H9 (cell line): Measurements from ENCODE around the gene NUP37. TPM values are rescaled to one million over a fixed set of nuclear protein-coding genes. Genes with fewer than 3 reads are reported as not detected.

Source experiments
- DNase-seq: peaks from one replicate; pipeline ENCODE4 v3.0.0-alpha.2; 2017
- H2AFZ ChIP-seq: one replicate; pipeline ENCODE4 v1.6.1; 2013; ENCODE audit warnings: mild to moderate bottlenecking, low read length, control low read depth, moderate library complexity
- H2AK5ac ChIP-seq: 2 replicates; pipeline ENCODE4 v1.6.1; 2013; ENCODE audit warnings: low read length, control low read depth, mixed read lengths; ENCODE audit not compliant: insufficient read length
- H2BK120ac ChIP-seq: one replicate; pipeline ENCODE4 v1.6.1; 2013; ENCODE audit warnings: low read depth, mild to moderate bottlenecking, low read length, control low read depth, inconsistent platforms; ENCODE audit not compliant: poor library complexity, severe bottlenecking
- H2BK12ac ChIP-seq: 2 replicates; pipeline ENCODE4 v1.6.1; 2013; ENCODE audit warnings: low read length, control low read depth, mixed read lengths, low read depth; ENCODE audit not compliant: insufficient read length
- H2BK15ac ChIP-seq: 2 replicates; pipeline ENCODE4 v1.6.1; 2013; ENCODE audit warnings: low read depth, low read length, control low read depth
- H2BK20ac ChIP-seq: one replicate; pipeline ENCODE4 v1.6.1; 2013; ENCODE audit warnings: low read depth, mild to moderate bottlenecking, low read length, control low read depth, inconsistent platforms; ENCODE audit not compliant: poor library complexity, severe bottlenecking
- H2BK5ac ChIP-seq: 2 replicates; pipeline ENCODE4 v1.6.1; 2013; ENCODE audit warnings: low read length, control low read depth, mixed read lengths; ENCODE audit not compliant: insufficient read length
- H3K14ac ChIP-seq: 2 replicates; pipeline ENCODE4 v1.6.1; 2013; ENCODE audit warnings: low read length, control low read depth; ENCODE audit not compliant: insufficient read depth
- H3K18ac ChIP-seq: 2 replicates; pipeline ENCODE4 v1.6.1; 2013; ENCODE audit warnings: low read depth, mild to moderate bottlenecking, mixed read lengths, low read length, control low read depth; ENCODE audit not compliant: insufficient read length
- H3K23ac ChIP-seq: 2 replicates; pipeline ENCODE4 v1.6.1; 2013; ENCODE audit warnings: low read length, control low read depth, mixed read lengths, low read depth; ENCODE audit not compliant: insufficient read length
- H3K23me2 ChIP-seq: 2 replicates; pipeline ENCODE4 v1.6.1; 2013; ENCODE audit warnings: low read depth, mild to moderate bottlenecking, mixed read lengths, low read length, control low read depth; ENCODE audit not compliant: insufficient read length, poor library complexity, severe bottlenecking
- H3K27ac ChIP-seq: 2 replicates; pipeline ENCODE4 v1.5.1; 2013; ENCODE audit warnings: low read length, control low read depth, mixed read lengths, low read depth; ENCODE audit not compliant: insufficient read length
- H3K27me3 ChIP-seq: 2 replicates; pipeline ENCODE4 v1.6.1; 2013; ENCODE audit warnings: low read length, control low read depth, inconsistent platforms; ENCODE audit not compliant: insufficient read depth
- H3K4ac ChIP-seq: 2 replicates; pipeline ENCODE4 v1.6.1; 2013; ENCODE audit warnings: low read depth, mild to moderate bottlenecking, control low read depth, inconsistent platforms, low read length, moderate library complexity
- H3K4me1 ChIP-seq: 2 replicates; pipeline ENCODE4 v1.6.1; 2013; ENCODE audit warnings: low read length, control low read depth, inconsistent platforms; ENCODE audit not compliant: insufficient read depth
- H3K4me2 ChIP-seq: 2 replicates; pipeline ENCODE4 v1.6.1; 2013; ENCODE audit warnings: low read length, control low read depth, mixed read lengths; ENCODE audit not compliant: insufficient read length, insufficient read depth
- H3K56ac ChIP-seq: 2 replicates; pipeline ENCODE4 v1.6.1; 2013; ENCODE audit warnings: low read depth, mild to moderate bottlenecking, mixed read lengths, low read length, control low read depth; ENCODE audit not compliant: insufficient read length
- H3K79me1 ChIP-seq: 2 replicates; pipeline ENCODE4 v1.6.1; 2013; ENCODE audit warnings: low read depth, mild to moderate bottlenecking, moderate library complexity, low read length, control low read depth, inconsistent platforms; ENCODE audit not compliant: insufficient read depth, poor library complexity, severe bottlenecking
- H3K79me2 ChIP-seq: 2 replicates; pipeline ENCODE4 v1.6.1; 2013; ENCODE audit warnings: low read length, control low read depth, inconsistent platforms; ENCODE audit not compliant: insufficient read depth
- H3K9ac ChIP-seq: 2 replicates; pipeline ENCODE4 v1.6.1; 2013; ENCODE audit warnings: low read length, control low read depth, mixed read lengths; ENCODE audit not compliant: insufficient read length; ENCODE audit errors: extremely low read depth
- H3K9me3 ChIP-seq: one replicate; pipeline ENCODE4 v1.6.1; 2013; ENCODE audit warnings: low read depth, low read length, inconsistent platforms; ENCODE audit not compliant: control insufficient read depth
- H3T11ph ChIP-seq: one replicate; pipeline ENCODE4 v1.6.1; 2013; ENCODE audit warnings: mild to moderate bottlenecking, low read length, control low read depth, inconsistent platforms
- H4K20me1 ChIP-seq: one replicate; pipeline ENCODE4 v1.6.1; 2013; ENCODE audit not compliant: control insufficient read depth, insufficient read length, insufficient read depth
- H4K5ac ChIP-seq: 2 replicates; pipeline ENCODE4 v1.6.1; 2013; ENCODE audit warnings: low read depth, mild to moderate bottlenecking, mixed read lengths, low read length, control low read depth; ENCODE audit not compliant: insufficient read length
- H4K8ac ChIP-seq: replicated peaks from 2 replicates; pipeline ENCODE4 v1.6.1; 2013; ENCODE audit warnings: low read length, control low read depth, mixed read lengths, low read depth; ENCODE audit not compliant: insufficient read length
- H4K91ac ChIP-seq: 2 replicates; pipeline ENCODE4 v1.6.1; 2013; ENCODE audit warnings: low read depth, mild to moderate bottlenecking, moderate library complexity, mixed read lengths, low read length, control low read depth; ENCODE audit not compliant: insufficient read length
- H3K27ac Mint-ChIP-seq, 3 experiments: 2 replicates in 2 of 3; 3 replicates in 1 of 3; pipeline ENCODE4 v1.8.0; 2020 to 2021; ENCODE audit warnings: mixed read lengths in 3 of 3, mild to moderate bottlenecking in 1 of 3, moderate library complexity in 1 of 3
- H3K27me3 Mint-ChIP-seq: 2 replicates; pipeline ENCODE4 v1.8.0; 2021; ENCODE audit warnings: low read depth, mild to moderate bottlenecking, moderate library complexity, mixed read lengths
- H3K36me3 Mint-ChIP-seq, 3 experiments: 2 replicates in 2 of 3; 3 replicates in 1 of 3; pipeline ENCODE4 v1.8.0; 2020 to 2021; ENCODE audit warnings: low read depth in 3 of 3, mixed read lengths in 3 of 3; ENCODE audit not compliant: insufficient read depth in 1 of 3
- H3K4me1 Mint-ChIP-seq, 2 experiments: 2 replicates each; pipeline ENCODE4 v1.8.0; 2020; ENCODE audit warnings: mixed read lengths in 2 of 2
- H3K4me3 Mint-ChIP-seq, 2 experiments: 2 replicates in 1 of 2; 3 replicates in 1 of 2; pipeline ENCODE4 v1.8.0; 2020 to 2021; ENCODE audit warnings: mild to moderate bottlenecking in 2 of 2, mixed read lengths in 2 of 2, moderate library complexity in 1 of 2
- H3K9me3 Mint-ChIP-seq, 2 experiments: 2 replicates in 1 of 2; 3 replicates in 1 of 2; pipeline ENCODE4 v1.8.0; 2020; ENCODE audit warnings: mild to moderate bottlenecking in 2 of 2, mixed read lengths in 2 of 2, moderate library complexity in 1 of 2
- WGBS: extraction: QIAGEN DNeasy Blood & Tissue Kit; methylation state at CpG from one replicate; pipeline ENCODE4 v1.1.7; 2013; ENCODE audit warnings: missing lambda C conversion rate, low lambda C conversion rate, mixed read lengths; ENCODE audit not compliant: insufficient read length; ENCODE audit errors: extremely low coverage; 5-methylcytosine and 5-hydroxymethylcytosine counted together
- total RNA-seq: library from RNA; stranded (reverse); gene quantifications from 2 replicates; pipeline ENCODE4 v1.2.1, GENCODE V29; 2021
- TF ChIP-seq, protein P1 (sequence below): fragments of 200-600 bp; sonication (generic); conservative IDR thresholded peaks from 3 replicates; pipeline ENCODE4 v1.8.0; 2021; ENCODE audit warnings: antibody characterized with exemption, mild to moderate bottlenecking

Gene NUP37
- total RNA-seq, 1 experiment from 2014 or later: 62.5 TPM

DNA sequence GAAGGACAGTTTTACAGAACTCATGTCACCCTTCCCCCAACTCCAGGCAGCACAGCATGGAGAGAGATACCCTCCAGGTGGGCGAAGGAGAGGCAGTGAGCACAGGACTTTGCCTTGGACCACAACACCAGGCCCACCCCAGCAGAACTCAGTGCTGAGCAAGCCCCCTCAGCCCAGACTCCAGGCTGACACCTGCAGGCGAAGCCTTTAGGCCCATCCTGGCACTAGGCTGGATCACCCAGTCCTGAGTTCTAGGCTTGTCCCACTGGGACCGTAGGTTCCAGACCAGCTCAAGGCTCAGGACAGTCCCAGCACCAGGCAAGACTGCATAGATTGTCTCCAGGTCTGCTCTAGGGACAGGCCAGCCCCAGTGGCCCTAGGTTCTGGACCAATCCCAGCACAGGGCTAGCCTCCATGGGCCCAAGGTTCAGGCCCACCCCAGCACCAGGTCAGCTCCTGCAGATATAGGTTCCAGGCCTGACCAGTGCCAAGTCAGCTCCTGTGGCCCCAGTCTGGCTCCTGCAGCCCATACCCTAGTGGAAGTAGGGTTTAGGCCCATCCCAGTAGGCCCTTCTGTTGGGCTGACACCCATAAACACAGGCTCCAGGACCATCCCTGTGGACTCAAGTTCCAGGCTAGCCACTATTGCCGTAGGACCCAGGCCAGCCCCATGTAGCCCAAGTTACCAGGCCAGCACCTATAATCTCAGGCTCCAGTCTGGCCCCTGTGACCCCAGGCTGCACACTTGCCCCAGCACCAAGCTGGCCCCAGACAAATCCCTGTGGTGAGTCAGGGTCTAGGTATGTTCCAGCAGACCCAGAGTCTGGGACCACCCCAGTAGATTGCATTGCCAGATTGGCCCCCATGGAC is 67.5 kb downstream of the NUP37 start:
- H2BK5ac ChIP-seq: no peak overlapping the region
- H3K36me3 Mint-ChIP-seq: no peaks in the 10 kb centered on the region; a peak in 1 of 7 replicates
- no peak overlapping the region for H2BK20ac ChIP-seq
- H2AFZ ChIP-seq: no peak overlapping the region
- no peaks in the 10 kb centered on the region for H3K9me3 ChIP-seq
- no peaks in the 10 kb centered on the region for H3K9me3 Mint-ChIP-seq
- no peak overlapping the region for H4K8ac ChIP-seq
- no peak overlapping the region for H3K9ac ChIP-seq
- H3K27me3 ChIP-seq: no peaks in the 10 kb centered on the region
- H3K4me2 ChIP-seq: no peak overlapping the region
- TF ChIP-seq, protein P1, sequence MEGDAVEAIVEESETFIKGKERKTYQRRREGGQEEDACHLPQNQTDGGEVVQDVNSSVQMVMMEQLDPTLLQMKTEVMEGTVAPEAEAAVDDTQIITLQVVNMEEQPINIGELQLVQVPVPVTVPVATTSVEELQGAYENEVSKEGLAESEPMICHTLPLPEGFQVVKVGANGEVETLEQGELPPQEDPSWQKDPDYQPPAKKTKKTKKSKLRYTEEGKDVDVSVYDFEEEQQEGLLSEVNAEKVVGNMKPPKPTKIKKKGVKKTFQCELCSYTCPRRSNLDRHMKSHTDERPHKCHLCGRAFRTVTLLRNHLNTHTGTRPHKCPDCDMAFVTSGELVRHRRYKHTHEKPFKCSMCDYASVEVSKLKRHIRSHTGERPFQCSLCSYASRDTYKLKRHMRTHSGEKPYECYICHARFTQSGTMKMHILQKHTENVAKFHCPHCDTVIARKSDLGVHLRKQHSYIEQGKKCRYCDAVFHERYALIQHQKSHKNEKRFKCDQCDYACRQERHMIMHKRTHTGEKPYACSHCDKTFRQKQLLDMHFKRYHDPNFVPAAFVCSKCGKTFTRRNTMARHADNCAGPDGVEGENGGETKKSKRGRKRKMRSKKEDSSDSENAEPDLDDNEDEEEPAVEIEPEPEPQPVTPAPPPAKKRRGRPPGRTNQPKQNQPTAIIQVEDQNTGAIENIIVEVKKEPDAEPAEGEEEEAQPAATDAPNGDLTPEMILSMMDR: peak; percentile 26; the same call in 1 of the 3 replicates
- H2AK5ac ChIP-seq: no peak overlapping the region
- no peaks in the 10 kb centered on the region for H3K4me1 ChIP-seq
- no peaks in the 10 kb centered on the region for H3K23me2 ChIP-seq
- peak overlapping the region; percentile 46; the same call in 1 of the 2 replicates for H3K4ac ChIP-seq
- no peak overlapping the region for H3K4me3 Mint-ChIP-seq
- no CpG with 5 or more reads among the region's 4 CpGs for WGBS
- H3K27me3 Mint-ChIP-seq: no peaks in the 10 kb centered on the region
- no peaks in the 10 kb centered on the region for H4K20me1 ChIP-seq
- H2BK120ac ChIP-seq: no peak overlapping the region
- no peak overlapping the region for H3K18ac ChIP-seq
- no peak overlapping the region for H2BK12ac ChIP-seq
- no peak overlapping the region for H3K23ac ChIP-seq
- H3K27ac ChIP-seq: no peak overlapping the region
- H3K14ac ChIP-seq: peak overlapping the region; percentile 24; the same call in 1 of the 2 replicates
- no peaks in the 10 kb centered on the region for H3K79me1 ChIP-seq
- no peak overlapping the region for H4K91ac ChIP-seq
- H4K5ac ChIP-seq: no peak overlapping the region
- no peaks in the 10 kb centered on the region for H3K79me2 ChIP-seq
- DNase-seq: peak; percentile 48
- no peak overlapping the region for H3K56ac ChIP-seq
- no peak overlapping the region for H3K27ac Mint-ChIP-seq
- no peaks in the 10 kb centered on the region for H3K4me1 Mint-ChIP-seq
- no peak overlapping the region for H2BK15ac ChIP-seq
- no peak overlapping the region for H3T11ph ChIP-seq
